GM18502 (cell line): ENCODE data around the gene B4GALT2.

Experiments
- ATAC-seq: cut with Tn5 transposase; IDR thresholded peaks from one replicate; pipeline ENCODE4 v1.9.1; 2021; ENCODE audit warnings: mild to moderate bottlenecking; ENCODE audit not compliant: unreplicated experiment, poor library complexity

Gene B4GALT2

DNA sequence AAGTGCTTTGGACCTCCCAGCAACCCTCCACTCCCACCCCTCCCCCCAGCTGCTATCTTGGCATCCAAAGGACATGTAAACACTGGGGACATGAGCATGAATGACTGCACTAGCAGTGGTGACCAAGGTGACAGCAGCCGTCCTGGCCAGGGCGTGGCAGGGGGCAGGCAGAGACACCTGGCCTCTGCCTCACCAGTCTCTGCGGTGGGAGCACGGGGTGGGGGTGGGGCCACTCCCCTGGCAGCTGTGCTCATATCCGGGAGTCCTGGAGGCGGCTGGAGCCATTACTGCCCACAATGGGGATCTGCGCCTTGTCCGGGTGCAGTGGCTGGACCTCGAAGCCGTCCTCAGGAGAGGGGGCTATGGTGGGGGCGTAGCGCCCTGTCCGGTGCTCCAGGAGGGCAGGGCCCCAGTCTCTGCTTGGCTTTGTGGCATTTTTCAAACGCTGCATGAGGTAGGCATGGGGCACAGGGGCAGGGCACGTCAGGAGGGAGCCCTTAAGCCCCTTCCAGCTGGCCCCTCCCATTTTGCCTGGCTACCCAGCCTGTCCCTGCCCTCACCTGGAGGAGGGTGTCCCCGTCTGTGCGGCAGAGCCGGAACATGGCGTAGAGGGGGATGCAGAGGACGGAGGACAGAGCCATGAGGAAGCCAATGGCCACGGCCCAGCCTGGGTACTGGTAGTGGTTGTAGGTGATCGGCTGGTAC lies 18.4 kb downstream of the B4GALT2 start:
- no peak for ATAC-seq

DNA sequence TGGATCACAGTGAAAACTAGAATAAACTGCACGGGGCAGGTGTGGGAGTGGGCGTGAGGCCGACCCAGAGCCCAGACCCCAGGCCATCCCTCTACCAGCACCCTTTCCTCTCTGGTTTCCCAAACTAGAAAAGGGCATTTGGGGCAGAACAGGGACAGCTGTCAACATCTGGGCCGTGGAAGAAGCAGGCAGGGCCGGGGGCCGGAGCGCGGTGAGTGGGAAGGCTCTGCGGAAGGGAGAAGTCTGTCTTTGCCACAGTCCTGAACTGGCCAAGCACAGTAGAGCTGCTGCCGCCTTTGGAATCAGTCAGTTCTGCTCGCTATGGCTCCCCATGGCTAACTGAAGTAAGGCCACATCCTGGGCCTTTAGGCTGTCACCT lies 19.0 kb downstream of the B4GALT2 start:
- ATAC-seq, result no peak

DNA sequence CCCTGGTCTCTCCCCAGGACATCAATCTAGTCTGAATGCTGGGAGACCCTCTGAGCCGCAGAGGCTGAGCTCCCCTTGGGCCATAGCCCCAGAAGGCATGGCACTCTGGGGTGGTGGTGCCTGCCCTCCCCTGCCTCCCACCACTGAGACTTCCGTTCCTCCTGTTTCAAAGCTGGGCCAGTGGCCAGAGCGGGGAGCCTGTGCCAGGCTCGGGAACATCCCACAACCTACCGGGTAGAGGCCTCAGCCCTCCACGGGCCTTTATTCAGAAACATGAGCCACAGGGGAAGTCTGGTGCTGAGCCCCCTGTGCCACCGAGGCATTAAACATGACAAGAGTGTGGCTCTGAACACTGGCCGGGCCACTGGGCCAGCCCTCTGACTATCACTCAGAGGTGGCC lies 20.4 kb downstream of the B4GALT2 start:
- no peak for ATAC-seq

DNA sequence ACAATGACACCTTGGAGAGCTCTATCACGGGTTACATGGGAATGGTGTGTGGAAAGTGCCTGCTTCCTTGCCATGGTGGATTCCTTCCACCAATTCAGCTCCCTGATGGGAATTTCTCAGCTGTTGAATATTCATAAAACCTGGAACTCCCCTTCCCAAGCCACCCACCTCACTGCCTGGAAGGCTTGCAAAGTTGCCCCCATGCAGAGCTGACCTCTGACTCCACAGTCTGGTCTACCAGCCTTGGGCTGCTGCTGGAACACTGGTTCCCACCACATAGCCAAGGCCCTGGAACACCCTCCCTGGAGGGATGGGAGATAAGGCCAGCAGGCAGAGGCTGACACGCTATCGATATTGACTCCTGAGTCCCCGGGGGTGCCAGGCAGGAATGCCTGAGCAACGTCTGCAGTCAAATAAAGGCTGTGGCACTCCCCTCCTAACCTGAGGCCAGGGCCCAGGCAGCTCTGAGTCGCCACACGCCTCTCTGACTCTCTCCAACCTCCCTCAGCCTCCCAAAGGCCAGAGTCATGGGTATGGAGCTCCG lies 21.2 kb downstream of the B4GALT2 start:
- ATAC-seq, result no peak

DNA sequence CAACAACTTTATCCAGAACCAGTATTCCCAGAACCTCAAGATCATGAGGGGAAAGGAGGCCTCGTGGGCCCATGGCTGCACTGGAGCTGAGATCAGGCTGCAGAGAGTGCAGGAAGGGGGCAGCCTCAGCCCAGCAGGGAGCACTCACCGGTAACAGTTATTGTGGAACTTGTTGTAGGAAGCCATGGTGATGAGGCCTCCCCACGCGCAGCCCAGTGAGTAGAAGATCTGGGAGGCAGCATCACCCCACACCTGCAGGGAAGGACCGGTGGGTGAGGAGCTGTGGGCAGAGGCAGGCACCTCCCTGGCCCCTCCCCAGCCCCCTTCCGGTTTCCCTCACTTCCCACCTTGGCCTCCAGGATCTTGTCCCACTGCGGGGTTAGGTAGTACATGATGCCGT lies 23.2 kb downstream of the B4GALT2 start:
- no peak for ATAC-seq

GRCh38 chr1:44002606-44003157 lies 23.7 kb downstream of the B4GALT2 start:
- ATAC-seq, result no peak

DNA sequence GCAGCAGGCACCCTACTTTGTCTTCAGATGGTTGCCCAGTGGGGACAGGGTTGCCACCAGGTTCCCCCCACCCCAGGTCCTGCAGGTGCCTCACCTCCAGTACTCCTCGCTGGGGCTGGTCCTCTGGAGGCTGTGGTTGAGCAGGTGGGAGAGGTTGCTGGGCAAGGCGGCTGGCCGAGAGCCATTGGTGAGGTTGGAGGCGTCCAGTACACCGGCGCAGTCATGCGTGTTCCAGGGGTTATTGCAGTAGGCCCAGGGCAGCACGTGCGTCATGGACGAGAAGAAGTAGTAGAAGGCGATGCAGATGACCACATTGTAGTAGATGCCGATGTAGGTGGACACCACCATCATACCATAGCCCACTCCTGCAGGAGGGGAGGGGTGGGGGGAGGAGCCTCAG lies 29.2 kb downstream of the B4GALT2 start:
- ATAC-seq, result no peak

- ATAC-seq, result no peak
Observed at GRCh38 chr1:44010935-44011471, 32.0 kb downstream of the B4GALT2 start.

DNA sequence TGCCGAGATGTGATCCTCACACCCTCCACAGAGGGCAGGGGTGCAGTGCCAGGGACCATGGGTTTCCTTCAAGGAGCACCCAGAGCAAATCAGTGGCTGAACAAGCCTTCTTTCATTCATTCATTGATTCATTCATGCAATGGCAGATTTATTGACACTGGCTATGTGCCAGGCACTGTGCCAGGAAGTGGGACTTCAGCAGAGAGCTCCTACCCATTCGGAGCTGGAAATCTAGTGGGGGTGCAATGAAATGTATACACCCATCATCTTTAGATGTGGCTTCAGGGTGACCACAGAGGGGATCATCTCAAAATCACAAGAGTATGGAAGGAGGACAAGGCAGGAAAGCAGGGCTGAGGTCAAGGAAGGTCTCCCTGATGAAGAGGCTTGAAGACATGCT lies 33.4 kb downstream of the B4GALT2 start:
- ATAC-seq, result no peak

DNA sequence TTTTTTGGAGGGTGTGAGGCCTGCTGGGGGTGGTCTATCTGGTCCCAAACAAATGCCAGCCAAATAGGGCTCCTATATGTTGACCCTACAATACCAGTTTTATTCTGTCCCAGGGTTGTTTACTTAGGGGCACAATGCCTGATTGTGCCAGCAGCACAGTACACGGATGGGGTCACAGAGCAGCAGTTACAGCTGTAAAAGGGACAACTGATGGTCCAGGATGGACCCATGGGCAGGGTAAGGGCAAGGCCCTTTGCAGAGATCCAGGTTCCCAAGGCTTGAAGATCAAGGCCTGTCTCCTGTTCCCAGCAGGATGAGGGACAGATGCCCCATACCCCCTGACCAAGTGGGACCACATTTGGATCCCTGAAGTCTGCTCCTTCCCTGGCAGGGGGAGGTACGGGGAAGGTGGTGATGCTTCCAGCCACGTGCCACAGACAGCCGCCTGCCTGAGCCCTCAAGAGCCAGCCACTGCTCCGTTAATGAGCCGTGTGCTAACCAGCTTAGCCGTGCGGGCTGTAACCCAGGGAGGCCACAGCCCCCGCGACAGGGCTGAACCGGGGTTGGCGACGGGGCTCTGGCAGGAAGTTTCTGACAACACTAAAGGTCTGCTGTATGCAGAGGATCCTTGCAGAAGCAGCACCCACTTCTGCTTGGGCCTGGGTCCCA lies 34.1 kb downstream of the B4GALT2 start:
- no peak for ATAC-seq

- ATAC-seq, result no peak
Observed at GRCh38 chr1:44013949-44014348, 34.9 kb downstream of the B4GALT2 start.

- no peak for ATAC-seq
Observed at GRCh38 chr1:44014365-44015104, 35.5 kb downstream of the B4GALT2 start.

DNA sequence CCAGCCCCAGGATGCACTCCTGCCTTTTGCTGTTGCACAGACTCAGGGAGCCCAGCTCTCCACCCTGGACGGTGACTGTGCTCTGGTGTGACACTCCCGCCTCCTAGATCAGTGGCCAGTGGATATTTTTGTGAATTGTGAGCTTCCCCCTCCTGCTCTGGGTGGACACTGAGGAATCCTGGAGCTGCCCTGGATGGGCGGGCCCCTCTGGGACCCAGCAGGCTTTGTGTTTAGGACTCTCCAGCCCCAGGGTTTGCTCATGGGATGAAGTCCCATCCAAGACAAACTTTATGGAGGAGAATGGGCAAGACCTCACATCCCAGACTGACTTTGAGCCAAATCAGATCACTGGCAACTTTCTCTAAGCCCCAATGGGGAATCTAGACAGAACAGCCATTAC lies 36.2 kb downstream of the B4GALT2 start:
- no peak for ATAC-seq

- no peak for ATAC-seq
Observed at GRCh38 chr1:44016041-44016889, 37.3 kb downstream of the B4GALT2 start.

GRCh38 chr1:44016890-44017400 lies 37.9 kb downstream of the B4GALT2 start:
- ATAC-seq, result no peak

DNA sequence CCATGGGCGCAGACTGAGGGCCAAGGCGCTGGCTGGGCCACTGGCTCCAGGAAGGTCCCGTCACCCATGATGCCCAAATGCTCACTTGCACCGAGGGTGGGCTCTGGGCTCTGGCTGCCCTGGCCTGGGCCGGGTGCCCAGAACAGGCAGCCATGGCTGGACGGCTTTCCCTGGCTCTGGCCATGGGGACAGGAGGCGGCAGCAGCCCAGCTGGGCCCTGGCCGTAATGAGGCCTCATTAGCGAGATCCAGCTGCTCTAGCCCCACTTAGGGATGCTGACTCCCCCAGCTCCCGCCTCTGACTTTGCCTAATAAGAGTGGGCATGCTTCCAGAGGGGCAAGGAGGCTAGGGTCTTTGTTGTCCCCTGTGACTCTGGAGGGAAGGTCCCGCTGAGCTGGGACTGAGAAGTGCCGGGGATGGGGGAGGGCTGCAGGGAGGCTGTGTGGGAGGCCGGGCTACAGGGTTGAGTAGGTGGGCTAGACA lies 40.5 kb downstream of the B4GALT2 start:
- ATAC-seq, result no peak

- no peak for ATAC-seq
Observed at GRCh38 chr1:44020464-44020863, 41.5 kb downstream of the B4GALT2 start.

GRCh38 chr1:44021156-44021555 lies 42.1 kb downstream of the B4GALT2 start:
- ATAC-seq, result no peak

GRCh38 chr1:44021581-44022321 lies 42.7 kb downstream of the B4GALT2 start:
- no peak for ATAC-seq
